Adipocyte (in vitro differentiated cells): ENCODE results near the gene PRXL2B.
"Not testable (repeated sequence)": the region's sequence is repeated elsewhere in the genome, so short reads cannot be mapped to it uniquely, and the experiment has no call there.

ENCODE experiments used
- DNase-seq: peaks from one replicate; pipeline ENCODE4 v3.0.0-alpha.2; 2015; ENCODE audit warnings: low read depth
- H3K27me3 ChIP-seq: replicated peaks from 2 replicates; pipeline ENCODE4 v1.7.0; 2013; ENCODE audit warnings: mild to moderate bottlenecking, low read length, moderate library complexity; ENCODE audit not compliant: control insufficient read depth, insufficient read depth
- H3K36me3 ChIP-seq: 2 replicates; pipeline ENCODE4 v1.7.0; 2013; ENCODE audit warnings: low read length, mild to moderate bottlenecking, moderate library complexity; ENCODE audit not compliant: control insufficient read depth, insufficient read depth, severe bottlenecking
- H3K4me1 ChIP-seq: 2 replicates; pipeline ENCODE4 v1.7.0; 2013; ENCODE audit warnings: mild to moderate bottlenecking, low read length, moderate library complexity; ENCODE audit not compliant: control insufficient read depth, insufficient read depth
- H3K4me3 ChIP-seq: 2 replicates; pipeline ENCODE4 v1.7.0; 2013; ENCODE audit warnings: mild to moderate bottlenecking, low read length, moderate library complexity
- H3K9ac ChIP-seq: 2 replicates; pipeline ENCODE4 v1.7.0; 2013; ENCODE audit warnings: mild to moderate bottlenecking, low read length, moderate library complexity
- H3K9me3 ChIP-seq: 2 replicates; pipeline ENCODE4 v1.7.0; 2013; ENCODE audit warnings: mild to moderate bottlenecking, low read length, moderate library complexity; ENCODE audit not compliant: control insufficient read depth

The PRXL2B gene

GRCh38 chr1:2569060-2569459 is 17.5 kb upstream of the PRXL2B start:
- no peaks in the 10 kb centered on the region for H3K36me3 ChIP-seq
- no peaks in the 10 kb centered on the region for H3K4me1 ChIP-seq
- peaks cover 13% of the 10 kb centered on the region for H3K9me3 ChIP-seq
- DNase-seq: no peak
- H3K27me3 ChIP-seq: peaks cover 31% of the 10 kb centered on the region
- H3K4me3 ChIP-seq: no peak overlapping the region
- H3K9ac ChIP-seq: no peak overlapping the region

- not testable (repeated sequence) for DNase-seq, H3K4me3 ChIP-seq, H3K9ac ChIP-seq, H3K4me1 ChIP-seq, H3K36me3 ChIP-seq
- Histone ChIP-seq H3K9me3 (peaks cover 13% of the 10 kb centered on the region), H3K27me3 (peaks cover 32% of the 10 kb centered on the region)
Measured at GRCh38 chr1:2569703-2570102, 16.9 kb upstream of the PRXL2B start.

- no peak overlapping the region for H3K9ac ChIP-seq
- H3K4me3 ChIP-seq: no peak overlapping the region
- no peaks in the 10 kb centered on the region for H3K36me3 ChIP-seq
- H3K27me3 ChIP-seq: peaks cover 28% of the 10 kb centered on the region
- no peak for DNase-seq
- H3K9me3 ChIP-seq: peaks cover 13% of the 10 kb centered on the region
- no peaks in the 10 kb centered on the region for H3K4me1 ChIP-seq
Measured at GRCh38 chr1:2570332-2570731, 16.2 kb upstream of the PRXL2B start.

- Histone ChIP-seq H3K27me3 (peaks cover 28% of the 10 kb centered on the region), H3K9ac (no peak overlapping the region), H3K4me1 (no peaks in the 10 kb centered on the region), H3K9me3 (peaks cover 13% of the 10 kb centered on the region), H3K4me3 (no peak overlapping the region), H3K36me3 (no peaks in the 10 kb centered on the region)
- no peak for DNase-seq
Measured at GRCh38 chr1:2571348-2571747, 15.2 kb upstream of the PRXL2B start.

- H3K9me3 ChIP-seq: peaks cover 13% of the 10 kb centered on the region
- no peaks in the 10 kb centered on the region for H3K36me3 ChIP-seq
- DNase-seq: no peak
- H3K4me1 ChIP-seq: no peaks in the 10 kb centered on the region
- H3K9ac ChIP-seq: no peak overlapping the region
- H3K27me3 ChIP-seq: peaks cover 22% of the 10 kb centered on the region
- H3K4me3 ChIP-seq: no peak overlapping the region
Measured at GRCh38 chr1:2573250-2573920, 13.2 kb upstream of the PRXL2B start.

- Histone ChIP-seq H3K4me1 (no peaks in the 10 kb centered on the region), H3K36me3 (no peaks in the 10 kb centered on the region), H3K4me3 (no peak overlapping the region), H3K9ac (no peak overlapping the region), H3K27me3 (peaks cover 22% of the 10 kb centered on the region), H3K9me3 (peaks cover 13% of the 10 kb centered on the region)
- DNase-seq: no peak
Measured at GRCh38 chr1:2574350-2574749, 12.2 kb upstream of the PRXL2B start.

- no peaks in the 10 kb centered on the region for H3K36me3 ChIP-seq
- peaks cover 15% of the 10 kb centered on the region for H3K27me3 ChIP-seq
- no peak for DNase-seq
- peaks cover 13% of the 10 kb centered on the region for H3K9me3 ChIP-seq
- no peak overlapping the region for H3K9ac ChIP-seq
- H3K4me1 ChIP-seq: no peaks in the 10 kb centered on the region
- H3K4me3 ChIP-seq: no peak overlapping the region
Measured at GRCh38 chr1:2575801-2576663, 10.5 kb upstream of the PRXL2B start.

- H3K9ac ChIP-seq, DNase-seq, H3K4me1 ChIP-seq, H3K4me3 ChIP-seq, H3K36me3 ChIP-seq: not testable (repeated sequence)
- Histone ChIP-seq H3K27me3 (peaks cover 11% of the 10 kb centered on the region), H3K9me3 (peaks cover 13% of the 10 kb centered on the region)
Measured at GRCh38 chr1:2577565-2578075, 9.0 kb upstream of the PRXL2B start.

- Histone ChIP-seq H3K9me3 (peaks cover 3% of the 10 kb centered on the region), H3K9ac (no peak overlapping the region), H3K36me3 (no peaks in the 10 kb centered on the region), H3K4me1 (no peaks in the 10 kb centered on the region), H3K27me3 (peaks cover 8% of the 10 kb centered on the region), H3K4me3 (no peak overlapping the region)
- no peak for DNase-seq
Measured at GRCh38 chr1:2578758-2579118, 7.8 kb upstream of the PRXL2B start.

GRCh38 chr1:2580691-2581090 is 5.9 kb upstream of the PRXL2B start:
- Histone ChIP-seq H3K4me3 (no peak overlapping the region), H3K9me3 (no peaks in the 10 kb centered on the region), H3K27me3 (peaks cover 3% of the 10 kb centered on the region), H3K36me3 (no peaks in the 10 kb centered on the region), H3K9ac (no peak overlapping the region), H3K4me1 (no peaks in the 10 kb centered on the region)
- no peak for DNase-seq

- H3K9ac ChIP-seq: no peak overlapping the region
- no peak for DNase-seq
- H3K27me3 ChIP-seq: peaks cover 3% of the 10 kb centered on the region
- no peak overlapping the region for H3K4me3 ChIP-seq
- H3K9me3 ChIP-seq: no peaks in the 10 kb centered on the region
- H3K36me3 ChIP-seq: no peaks in the 10 kb centered on the region
- peaks cover 4% of the 10 kb centered on the region for H3K4me1 ChIP-seq
Measured at GRCh38 chr1:2582391-2582790, 4.2 kb upstream of the PRXL2B start.
